ENCODE results near the gene ATXN2.
A peak's percentile ranks its signal among the peaks of the same experiment; 100 is the strongest.

The ATXN2 gene

GRCh38 chr12:111435661-111436201, 163.4 kb downstream of the ATXN2 start:
- DNase-seq: peak; percentile 24

- peak; percentile 84 for DNase-seq
Observed at GRCh38 chr12:111434680-111435338, 164.3 kb downstream of the ATXN2 start.

GRCh38 chr12:111434049-111434448, 165.1 kb downstream of the ATXN2 start:
- no peak for DNase-seq

GRCh38 chr12:111431772-111432171, 167.3 kb downstream of the ATXN2 start:
- DNase-seq: no peak

GRCh38 chr12:111430433-111431353, 168.4 kb downstream of the ATXN2 start:
- peak; percentile 51 for DNase-seq

GRCh38 chr12:111429828-111430432, 169.2 kb downstream of the ATXN2 start:
- DNase-seq: peak; percentile 62

GRCh38 chr12:111428728-111429175, 170.4 kb downstream of the ATXN2 start:
- peak; percentile 47 for DNase-seq

- no peak for DNase-seq
Observed at GRCh38 chr12:111428081-111428727, 170.9 kb downstream of the ATXN2 start.

- no peak for DNase-seq
Observed at GRCh38 chr12:111427417-111428074, 171.6 kb downstream of the ATXN2 start.

GRCh38 chr12:111426344-111427185, 172.6 kb downstream of the ATXN2 start:
- peak; percentile 58 for DNase-seq

- peak; percentile 19 for DNase-seq
Observed at GRCh38 chr12:111425655-111426054, 173.5 kb downstream of the ATXN2 start.

- DNase-seq: no peak
Observed at GRCh38 chr12:111424793-111425251, 174.3 kb downstream of the ATXN2 start.

GRCh38 chr12:111424189-111424792, 174.8 kb downstream of the ATXN2 start:
- DNase-seq: no peak

- no peak for DNase-seq
Observed at GRCh38 chr12:111420494-111420893, 178.6 kb downstream of the ATXN2 start.

- DNase-seq: no peak
Observed at GRCh38 chr12:111419784-111420183, 179.3 kb downstream of the ATXN2 start.

- no peak for DNase-seq
Observed at GRCh38 chr12:111418594-111418880, 180.6 kb downstream of the ATXN2 start.

- DNase-seq: no peak
Observed at GRCh38 chr12:111417784-111418593, 181.1 kb downstream of the ATXN2 start.

- no peak for DNase-seq
Observed at GRCh38 chr12:111417290-111417689, 181.8 kb downstream of the ATXN2 start.

- DNase-seq: no peak
Observed at GRCh38 chr12:111414711-111415252, 184.3 kb downstream of the ATXN2 start.
